Stimulated activated naive CD8-positive, alpha-beta T cell treated with anti-CD3 and anti-CD28 coated beads, Interleukin-15, amount 100 ng/mL, for 72 hours (primary cell): ENCODE data around the gene THY1.
"Not testable (repeated sequence)": the region's sequence is repeated elsewhere in the genome, so short reads cannot be mapped to it uniquely, and the experiment has no call there.

Source experiments
- ATAC-seq: fragments of 150-1000 bp; cut with Tn5 transposase; 2 replicates; pipeline ENCODE4 v1.10.0; 2021; ENCODE audit warnings: mild to moderate bottlenecking, moderate library complexity
- DNase-seq, 2 donors: peaks; one replicate each; pipeline ENCODE4 v3.0.0; 2021 to 2022
- H3K27ac Mint-ChIP-seq, 2 donors: one replicate each; pipeline ENCODE4 v1.8.0; 2022; ENCODE audit warnings: mild to moderate bottlenecking in 2 of 2, mixed read lengths in 2 of 2, moderate library complexity in 2 of 2
- H3K27me3 Mint-ChIP-seq: one replicate; pipeline ENCODE4 v1.8.0; 2022; ENCODE audit warnings: mixed read lengths
- H3K4me1 Mint-ChIP-seq: one replicate; pipeline ENCODE4 v1.8.0; 2022; ENCODE audit warnings: mild to moderate bottlenecking, mixed read lengths
- H3K4me3 Mint-ChIP-seq, 2 donors: one replicate each; pipeline ENCODE4 v1.8.0; 2022; ENCODE audit warnings: mild to moderate bottlenecking in 2 of 2, mixed read lengths in 2 of 2, moderate library complexity in 1 of 2
- H3K9me3 Mint-ChIP-seq, 2 donors: one replicate each; pipeline ENCODE4 v1.8.0; 2022; ENCODE audit warnings: mixed read lengths in 2 of 2

Gene THY1

GRCh38 chr11:119388103-119388502 is 34.9 kb downstream of the THY1 start:
- Mint-ChIP-seq H3K27me3 (no peaks in the 10 kb centered on the region), H3K9me3 (no peaks in the 10 kb centered on the region), H3K4me1 (no peaks in the 10 kb centered on the region), H3K27ac (no peak overlapping the region), H3K4me3 (no peak overlapping the region)
- no peak for DNase-seq
- ATAC-seq: no peak

- DNase-seq (no peak), ATAC-seq (no peak)
- Mint-ChIP-seq H3K27me3 (no peaks in the 10 kb centered on the region), H3K4me1 (no peaks in the 10 kb centered on the region), H3K27ac (no peak overlapping the region), H3K4me3 (no peak overlapping the region), H3K9me3 (no peaks in the 10 kb centered on the region)
These were observed 38.6 kb downstream of the THY1 start for GRCh38 chr11:119384332-119384731.

GRCh38 chr11:119382513-119382912 is 40.5 kb downstream of the THY1 start:
- not testable (repeated sequence) for H3K27ac Mint-ChIP-seq, H3K9me3 Mint-ChIP-seq, H3K27me3 Mint-ChIP-seq, DNase-seq, ATAC-seq, H3K4me3 Mint-ChIP-seq
- peaks cover 10% of the 10 kb centered on the region for H3K4me1 Mint-ChIP-seq

- no peak for ATAC-seq
- Mint-ChIP-seq H3K27ac (no peak overlapping the region), H3K27me3 (no peaks in the 10 kb centered on the region), H3K4me1 (peaks cover 14% of the 10 kb centered on the region), H3K9me3 (no peaks in the 10 kb centered on the region), H3K4me3 (no peak overlapping the region)
- no peak for DNase-seq
These were observed 40.9 kb downstream of the THY1 start for GRCh38 chr11:119382101-119382500.

- ATAC-seq: peak; percentile 99
- peak within 1 kb of the TSS; percentile 48 to 60 for H3K27ac Mint-ChIP-seq
- DNase-seq: peak; percentile 96 to 98
- no peaks in the 10 kb centered on the region for H3K27me3 Mint-ChIP-seq
- H3K4me1 Mint-ChIP-seq: peaks cover 14% of the 10 kb centered on the region
- no peak within 1 kb of the TSS for H3K4me3 Mint-ChIP-seq
- no peaks in the 10 kb centered on the region for H3K9me3 Mint-ChIP-seq
These were observed 41.6 kb downstream of the THY1 start, which contains the start of gene USP2 for GRCh38 chr11:119381181-119381988. Gene USP2 (minus strand): TSS chr11:119381690. CDS start chr11:119373480, 8,210 bp downstream.

GRCh38 chr11:119380827-119381180 is 42.2 kb downstream of the THY1 start:
- no peaks in the 10 kb centered on the region for H3K27me3 Mint-ChIP-seq
- no peak overlapping the region for H3K27ac Mint-ChIP-seq
- peaks cover 14% of the 10 kb centered on the region for H3K4me1 Mint-ChIP-seq
- DNase-seq: no peak
- no peak for ATAC-seq
- no peak overlapping the region for H3K4me3 Mint-ChIP-seq
- H3K9me3 Mint-ChIP-seq: no peaks in the 10 kb centered on the region

- Mint-ChIP-seq H3K27ac (no peak overlapping the region), H3K4me1 (peaks cover 14% of the 10 kb centered on the region), H3K4me3 (no peak overlapping the region), H3K9me3 (no peaks in the 10 kb centered on the region), H3K27me3 (no peaks in the 10 kb centered on the region)
- no peak for DNase-seq
- no peak for ATAC-seq
These were observed 42.7 kb downstream of the THY1 start for GRCh38 chr11:119380160-119380826.

- Mint-ChIP-seq H3K9me3 (no peaks in the 10 kb centered on the region), H3K27ac (no peak overlapping the region), H3K27me3 (no peaks in the 10 kb centered on the region), H3K4me3 (no peak overlapping the region), H3K4me1 (peaks cover 17% of the 10 kb centered on the region)
- no peak for ATAC-seq
- no peak for DNase-seq
These were observed 44.0 kb downstream of the THY1 start for GRCh38 chr11:119378851-119379465.

- no peaks in the 10 kb centered on the region for H3K27me3 Mint-ChIP-seq
- no peak overlapping the region for H3K4me3 Mint-ChIP-seq
- ATAC-seq (no peak), DNase-seq (no peak)
- peak overlapping the region in 1 of 2 donors; percentile 92 for H3K27ac Mint-ChIP-seq
- H3K4me1 Mint-ChIP-seq: peaks cover 26% of the 10 kb centered on the region
- H3K9me3 Mint-ChIP-seq: no peaks in the 10 kb centered on the region
These were observed 44.9 kb downstream of the THY1 start for GRCh38 chr11:119377961-119378667.

GRCh38 chr11:119377112-119377901 is 45.7 kb downstream of the THY1 start:
- Mint-ChIP-seq H3K27me3 (peaks cover 4% of the 10 kb centered on the region), H3K4me1 (peaks cover 27% of the 10 kb centered on the region), H3K27ac (peak overlapping the region in 1 of 2 donors; percentile 92), H3K9me3 (no peaks in the 10 kb centered on the region), H3K4me3 (no peak overlapping the region)
- ATAC-seq: no peak
- no peak for DNase-seq

- Mint-ChIP-seq H3K9me3 (no peaks in the 10 kb centered on the region), H3K27ac (no peak overlapping the region)
- no peak for ATAC-seq
These were observed 46.6 kb downstream of the THY1 start for GRCh38 chr11:119376197-119376847.

GRCh38 chr11:119375337-119376196 is 47.4 kb downstream of the THY1 start:
- H3K4me1 Mint-ChIP-seq: peaks cover 27% of the 10 kb centered on the region
- DNase-seq: no peak
- peaks cover 11% of the 10 kb centered on the region for H3K27me3 Mint-ChIP-seq
- H3K4me3 Mint-ChIP-seq: no peak overlapping the region
- H3K27ac Mint-ChIP-seq: no peak overlapping the region
- no peak for ATAC-seq
- no peaks in the 10 kb centered on the region for H3K9me3 Mint-ChIP-seq

More at GRCh38 chr11:119376197-119376847, 46.6 kb downstream of the THY1 start:
- peaks cover 27% of the 10 kb centered on the region for H3K4me1 Mint-ChIP-seq
- no peak overlapping the region for H3K4me3 Mint-ChIP-seq
- DNase-seq: no peak
- H3K27me3 Mint-ChIP-seq: peaks cover 10% of the 10 kb centered on the region

- ATAC-seq: no peak
- no peak overlapping the region for H3K27ac Mint-ChIP-seq
- no peaks in the 10 kb centered on the region for H3K9me3 Mint-ChIP-seq
- peaks cover 27% of the 10 kb centered on the region for H3K4me1 Mint-ChIP-seq
- peaks cover 19% of the 10 kb centered on the region for H3K27me3 Mint-ChIP-seq
- H3K4me3 Mint-ChIP-seq: no peak overlapping the region
- no peak for DNase-seq
These were observed 48.2 kb downstream of the THY1 start for GRCh38 chr11:119374632-119375336.
